HepG2 (cell line): Measurements from ENCODE around the gene CAST. TPM values are rescaled to one million over a fixed set of nuclear protein-coding genes. Genes with fewer than 3 reads are reported as not detected.

Experiments
- ATAC-seq: fragments of 200-7000 bp; cut with Tn5 transposase; 3 replicates; pipeline ENCODE4 v1.9.1; 2020; ENCODE audit warnings: mild to moderate bottlenecking, moderate library complexity
- BruUV-seq: library from RNA; stranded (reverse); fragments of 400-500 nt; replicated peaks from 2 replicates; lab custom pipeline; 2021; lab: Mats Ljungman, UMichigan
- CTCF ChIA-PET: fragments of 300-600 bp; formaldehyde crosslinking; extraction: SDS; loops from one replicate; lab custom pipeline; 2021; ENCODE audit warnings: low total read pairs, inconsistent platforms, low intra/inter-chr PET ratio; lab: Yijun Ruan, JAX
- POLR2A ChIA-PET: fragments of 350-600 bp; sonication (Branson Sonifier 250); formaldehyde crosslinking; loops from one replicate; lab custom pipeline; 2020; ENCODE audit warnings: antibody characterized with exemption, inconsistent platforms; lab: Yijun Ruan, JAX
- DNase-seq: peaks from one replicate; pipeline ENCODE4 v3.0.0-alpha.2; 2015; ENCODE audit warnings: low spot score
- FAIRE-seq: peaks from 3 replicates; lab custom pipeline; 2011; peaks lifted over from hg19 to GRCh38; lab: Jason Lieb, UNC
- H2AFZ ChIP-seq: one replicate; pipeline ENCODE4 v1.6.1; 2011; ENCODE audit warnings: low read length, inconsistent platforms
- H3K27ac ChIP-seq: fragments of 300-600 bp; 3 replicates; pipeline ENCODE4 v1.8.0; 2011; ENCODE audit warnings: mixed run types, mild to moderate bottlenecking, mixed read lengths, low read length, inconsistent platforms; ENCODE audit not compliant: insufficient read depth; ENCODE audit errors: extremely low read length
- H3K27me3 ChIP-seq, 2 experiments: fragments of 200-600 bp in 1 of 2; 2 replicates in 1 of 2; 3 replicates in 1 of 2; pipeline versions ENCODE4 v1.6.0 to v1.8.0; 2011; ENCODE audit warnings: low read length in 2 of 2, mild to moderate bottlenecking in 2 of 2, moderate library complexity in 2 of 2, inconsistent platforms in 1 of 2; ENCODE audit not compliant: insufficient read depth in 2 of 2, control insufficient read depth in 1 of 2
- H3K36me3 ChIP-seq, 2 experiments: fragments of 200-600 bp in 1 of 2; replicated peaks in 1 of 2; 2 replicates in 1 of 2; 3 replicates in 1 of 2; pipeline versions ENCODE4 v1.5.1 to v1.8.0; 2011; ENCODE audit warnings: low read length in 2 of 2, inconsistent platforms in 1 of 2; ENCODE audit not compliant: insufficient read depth in 2 of 2, control insufficient read depth in 1 of 2
- H3K4me1 ChIP-seq: 2 replicates; pipeline ENCODE4 v1.5.1; 2012; ENCODE audit warnings: low read length, inconsistent platforms; ENCODE audit not compliant: insufficient read depth
- H3K4me2 ChIP-seq: 2 replicates; pipeline ENCODE4 v1.6.0; 2011; ENCODE audit warnings: low read depth, low read length, inconsistent platforms
- H3K4me3 ChIP-seq, 3 experiments: fragments of 200-600 bp in 1 of 3; sonication (generic), shearing (Covaris generic) in 1 of 3; replicated peaks in 1 of 3; 2 replicates each; pipeline ENCODE4 v1.5.1; 2011 to 2016; ENCODE audit warnings: low read length in 3 of 3, inconsistent platforms in 2 of 3, low read depth in 2 of 3, mild to moderate bottlenecking in 2 of 3, control low read depth in 1 of 3, mixed read lengths in 1 of 3; ENCODE audit not compliant: insufficient read depth in 1 of 3
- H3K79me2 ChIP-seq: one replicate; pipeline ENCODE4 v1.6.1; 2011; ENCODE audit warnings: low read length, inconsistent platforms; ENCODE audit not compliant: insufficient read depth
- H3K9ac ChIP-seq: 2 replicates; pipeline ENCODE4 v1.6.0; 2011; ENCODE audit warnings: mild to moderate bottlenecking, low read depth, low read length, inconsistent platforms; ENCODE audit not compliant: insufficient read depth
- H3K9me3 ChIP-seq: 2 replicates; pipeline ENCODE4 v1.5.1; 2012; ENCODE audit warnings: mild to moderate bottlenecking, low read length
- H4K20me1 ChIP-seq: 2 replicates; pipeline ENCODE4 v1.6.0; 2011; ENCODE audit warnings: inconsistent platforms, mild to moderate bottlenecking, low read length, moderate library complexity; ENCODE audit not compliant: insufficient read depth
- ADNP ChIP-seq: sonication (generic); formaldehyde crosslinking; IDR thresholded peaks from 2 replicates; pipeline ENCODE4 v1.4.0; 2020; ENCODE audit warnings: missing genetic modification reagents
- ATF5 ChIP-seq: sonication (generic); formaldehyde crosslinking; IDR thresholded peaks from 2 replicates; pipeline ENCODE4 v1.4.0; 2020; ENCODE audit warnings: mild to moderate bottlenecking, low read depth, missing genetic modification reagents
- CSRNP1 ChIP-seq: sonication (generic); formaldehyde crosslinking; IDR thresholded peaks from 2 replicates; pipeline ENCODE4 v1.8.1; 2023; ENCODE audit warnings: mild to moderate bottlenecking, missing genetic modification reagents
- ELK4 ChIP-seq: sonication (generic); formaldehyde crosslinking; IDR thresholded peaks from 2 replicates; pipeline ENCODE4 v1.9.0; 2021; ENCODE audit warnings: missing genetic modification reagents, borderline replicate concordance
- FOXA3 ChIP-seq: IDR thresholded peaks from 2 replicates; pipeline ENCODE4 v1.6.1; 2016; ENCODE audit warnings: missing genetic modification reagents, missing compliant biosample characterization
- NCOR1 ChIP-seq: fragments of 200-600 bp; sonication (generic); IDR thresholded peaks from 2 replicates; pipeline ENCODE4 v1.7.0; 2017; ENCODE audit warnings: antibody characterized with exemption, low read length, borderline replicate concordance
- SALL2 ChIP-seq: sonication (generic); formaldehyde crosslinking; IDR thresholded peaks from 2 replicates; pipeline ENCODE4 v1.8.1; 2023; ENCODE audit warnings: mild to moderate bottlenecking, missing genetic modification reagents, inconsistent platforms
- STAT6 ChIP-seq: sonication (generic); formaldehyde crosslinking; IDR thresholded peaks from 2 replicates; pipeline ENCODE4 v1.4.0; 2020; ENCODE audit warnings: missing genetic modification reagents, mild to moderate bottlenecking, borderline replicate concordance
- TBP ChIP-seq: sonication (generic); formaldehyde crosslinking; IDR thresholded peaks from 2 replicates; pipeline ENCODE4 v1.5.0; 2020; ENCODE audit warnings: missing genetic modification reagents
- TCF7L2 ChIP-seq: IDR thresholded peaks from 2 replicates; pipeline ENCODE4 v1.6.1; 2011; ENCODE audit warnings: mild to moderate bottlenecking, low read depth, low read length, moderate library complexity
- TFDP2 ChIP-seq: sonication (generic); formaldehyde crosslinking; IDR thresholded peaks from 2 replicates; pipeline ENCODE4 v1.4.0; 2020; ENCODE audit warnings: missing genetic modification reagents
- ZNF121 ChIP-seq: sonication (generic); formaldehyde crosslinking; IDR thresholded peaks from 2 replicates; pipeline ENCODE4 v1.5.0; 2020; ENCODE audit warnings: mild to moderate bottlenecking, missing genetic modification reagents
- ZNF136 ChIP-seq: sonication (generic); formaldehyde crosslinking; IDR thresholded peaks from 2 replicates; pipeline ENCODE4 v1.8.1; 2022; ENCODE audit warnings: low read depth, mild to moderate bottlenecking, moderate library complexity, missing genetic modification reagents
- ZNF839 ChIP-seq: sonication (generic); formaldehyde crosslinking; IDR thresholded peaks from 2 replicates; pipeline ENCODE4 v1.4.0; 2020; ENCODE audit warnings: missing genetic modification reagents, mild to moderate bottlenecking, borderline replicate concordance
- ZNF891 ChIP-seq: sonication (generic); formaldehyde crosslinking; IDR thresholded peaks from 2 replicates; pipeline ENCODE4 v1.5.0; 2020; ENCODE audit warnings: mild to moderate bottlenecking, missing genetic modification reagents
- WGBS: methylation state at CpG from one replicate; pipeline ENCODE4 v1.1.6; 2017; ENCODE audit warnings: low lambda C conversion rate; 5-methylcytosine and 5-hydroxymethylcytosine counted together
- in situ Hi-C: cut with HindIII; loops from 2 replicates; pipeline ENCODE4 v1.10.0; 2017; ENCODE audit warnings: low pct_unique_long_range_greater_than_20kb; ENCODE audit not compliant: extremely low pct_ligation_motif_present
- intact Hi-C: fragments of 100-400 bp; cut with micrococcal nuclease; formaldehyde crosslinking; loops from one replicate; pipeline ENCODE4 v1.10.0; 2022; ENCODE audit not compliant: unreplicated experiment
- polyA plus RNA-seq, 8 experiments: library from polyadenylated mRNA; depleted of rRNA in 3 of 8; stranded (reverse) in 7 of 8; unstranded in 1 of 8; fragments of >200 nt; fragmentation: Illumina TruSeq in 4 of 8; extraction: Trizol in 4 of 8; gene quantifications; 2 replicates each; pipeline versions ENCODE4 v1.2.1 to v1.2.3, GENCODE V29; 2011 to 2016; ENCODE audit warnings: low read depth in 4 of 8, missing spikeins in 1 of 8, mixed read lengths in 1 of 8; ENCODE audit not compliant: insufficient read depth in 1 of 8
- total RNA-seq, 5 experiments: library from RNA; depleted of rRNA; stranded (reverse); fragments of >200 nt; fragmentation: Illumina TruSeq; extraction: Trizol; gene quantifications; 2 replicates each; pipeline ENCODE4 v1.2.3, GENCODE V29; 2016; ENCODE audit warnings: low read depth in 1 of 5

The CAST gene
- total and polyA plus RNA-seq, 2 of the 13 experiments (the other 11 are each of a cell fraction or from before 2014, with no cell fraction given): 42.1 to 67.6 TPM

GRCh38 chr5:96771395-96771794 is 109.2 kb downstream of the CAST start:
- no TSS peak for BruUV-seq
- H3K9ac ChIP-seq: no peak overlapping the region
- ChIA-PET POLR2A (no interaction called here), CTCF (no interaction called here)
- H3K27me3 ChIP-seq: no peaks in the 10 kb centered on the region
- no peak overlapping the region for H3K4me2 ChIP-seq
- DNase-seq (no peak), ATAC-seq (no peak), FAIRE-seq (no peak)
- H3K79me2 ChIP-seq: no peaks in the 10 kb centered on the region
- H3K9me3 ChIP-seq: no peaks in the 10 kb centered on the region
- intact Hi-C loops: no loop called here
- H3K4me3 ChIP-seq: no peak overlapping the region
- peaks cover 10 to 62% of the 10 kb centered on the region in 2 experiments for H3K36me3 ChIP-seq
- no peak overlapping the region for H2AFZ ChIP-seq
- no peak overlapping the region for H3K27ac ChIP-seq
- no peaks in the 10 kb centered on the region for H4K20me1 ChIP-seq
- WGBS: 100% methylated on average over 1 of the region's 1 CpG
- no peaks in the 10 kb centered on the region for H3K4me1 ChIP-seq
- TF ChIP-seq STAT6: no peak
- no peak for TF ChIP-seq ATF5 (CRISPR knock-in tag)
- no peak for TF ChIP-seq ZNF839 (CRISPR knock-in tag)
- TF ChIP-seq TBP (CRISPR knock-in tag): no peak
- TF ChIP-seq TFDP2 (CRISPR knock-in tag): no peak
- TF ChIP-seq SALL2 (CRISPR knock-in tag): no peak
- TF ChIP-seq CSRNP1: no peak
- TF ChIP-seq ZNF136 (CRISPR knock-in tag): no peak
- TF ChIP-seq ADNP (CRISPR knock-in tag): no peak
- no peak for TF ChIP-seq ZNF121 (CRISPR knock-in tag)
- TF ChIP-seq TCF7L2: no peak
- no peak for TF ChIP-seq ELK4 (CRISPR knock-in tag)
- no peak for TF ChIP-seq NCOR1
- no peak for TF ChIP-seq FOXA3 (CRISPR knock-in tag)
- no peak for TF ChIP-seq ZNF891 (CRISPR knock-in tag)
- TF ChIP-seq, all 625 proteins: peak for 0
- in situ Hi-C loops: no loop called here
